Stimulated activated CD8-positive, alpha-beta memory T cell treated with anti-CD3 and anti-CD28 coated beads, Interleukin-2, amount 100 ng/mL, for 48 hours (primary cell): ENCODE results near the gene SEPTIN8.

ENCODE experiments used
- DNase-seq, 2 donors: peaks; one replicate each; pipeline ENCODE4 v3.0.0-alpha.2; 2020; ENCODE audit warnings: low read depth in 2 of 2

The SEPTIN8 gene

DNA sequence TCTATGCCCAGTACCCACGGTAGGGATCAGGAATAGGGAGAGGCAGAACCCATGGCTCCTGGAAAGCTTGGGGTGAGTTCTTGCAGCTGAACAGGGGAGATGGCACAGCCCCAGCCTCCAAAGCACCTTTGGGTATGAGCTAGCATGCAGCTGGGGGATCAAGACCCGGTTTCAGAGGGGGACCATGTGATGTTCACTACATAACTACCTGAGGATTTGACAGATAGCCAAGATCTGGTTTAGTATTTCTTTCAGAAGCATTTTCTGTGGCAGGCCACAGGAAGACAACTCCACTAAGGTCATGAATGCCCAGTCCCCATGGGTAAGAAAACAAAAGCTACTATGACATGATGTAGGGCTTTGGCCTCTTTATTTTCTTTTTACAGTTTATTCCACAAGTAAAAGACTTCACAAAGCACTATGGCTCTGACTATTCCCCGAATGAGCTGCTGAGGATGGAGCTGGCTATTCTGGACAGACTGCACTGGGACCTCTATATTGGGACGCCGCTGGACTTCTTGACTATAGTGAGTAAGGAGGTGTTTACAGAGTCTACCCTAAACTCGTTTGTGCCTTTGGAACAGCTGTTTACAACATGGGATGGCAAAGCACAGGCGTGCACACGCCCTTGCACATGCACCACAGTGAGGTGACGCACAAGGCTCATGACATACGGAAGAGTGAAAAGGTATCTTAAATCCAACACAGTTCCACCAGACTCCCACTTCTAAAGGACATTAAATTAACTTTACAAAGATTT lies 26.4 kb downstream of the SEPTIN8 start:
- DNase-seq: no peak

DNA sequence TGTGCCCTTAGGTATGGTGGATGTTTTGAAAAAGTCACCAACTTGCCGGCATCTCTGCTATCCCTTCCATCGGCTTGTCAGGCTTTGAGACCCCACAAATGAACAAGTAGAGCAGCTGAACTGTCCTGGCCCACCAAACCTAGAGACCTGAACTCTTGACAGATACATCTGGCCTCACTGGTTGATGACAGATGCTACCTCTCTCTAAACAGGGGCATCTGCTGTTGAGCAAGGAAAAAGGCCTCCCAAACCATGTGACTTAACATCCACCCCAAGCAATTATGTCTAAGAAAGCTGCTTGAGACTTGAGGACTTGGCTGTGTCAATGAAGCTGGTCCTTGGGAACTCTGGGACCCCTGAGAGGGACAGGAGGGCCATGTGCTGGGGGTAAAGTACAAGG lies 27.5 kb downstream of the SEPTIN8 start:
- DNase-seq: no peak

DNA sequence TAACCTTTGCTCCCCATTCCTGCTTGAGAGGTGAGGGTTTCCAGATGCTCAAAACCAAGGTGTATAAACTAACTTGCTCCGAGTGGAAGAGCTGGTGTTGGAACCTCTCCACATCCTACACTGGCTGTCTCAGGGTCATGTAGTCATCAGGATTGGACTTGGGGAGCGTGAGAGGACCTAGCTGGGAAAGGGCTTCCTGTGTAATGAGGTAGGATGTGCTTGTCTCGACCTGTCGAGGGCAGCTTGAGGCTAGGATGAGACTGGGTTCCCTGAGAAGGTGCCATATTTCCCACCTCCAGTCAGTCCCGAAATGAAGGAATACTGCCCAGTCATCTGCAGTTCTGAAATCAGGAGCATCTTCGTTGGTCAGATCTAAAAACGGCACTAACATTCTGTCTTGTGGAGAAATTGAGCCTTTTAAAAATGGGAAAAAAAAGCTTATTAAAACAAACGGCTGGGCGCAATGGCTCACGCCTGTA lies 28.5 kb downstream of the SEPTIN8 start:
- DNase-seq: no peak

DNA sequence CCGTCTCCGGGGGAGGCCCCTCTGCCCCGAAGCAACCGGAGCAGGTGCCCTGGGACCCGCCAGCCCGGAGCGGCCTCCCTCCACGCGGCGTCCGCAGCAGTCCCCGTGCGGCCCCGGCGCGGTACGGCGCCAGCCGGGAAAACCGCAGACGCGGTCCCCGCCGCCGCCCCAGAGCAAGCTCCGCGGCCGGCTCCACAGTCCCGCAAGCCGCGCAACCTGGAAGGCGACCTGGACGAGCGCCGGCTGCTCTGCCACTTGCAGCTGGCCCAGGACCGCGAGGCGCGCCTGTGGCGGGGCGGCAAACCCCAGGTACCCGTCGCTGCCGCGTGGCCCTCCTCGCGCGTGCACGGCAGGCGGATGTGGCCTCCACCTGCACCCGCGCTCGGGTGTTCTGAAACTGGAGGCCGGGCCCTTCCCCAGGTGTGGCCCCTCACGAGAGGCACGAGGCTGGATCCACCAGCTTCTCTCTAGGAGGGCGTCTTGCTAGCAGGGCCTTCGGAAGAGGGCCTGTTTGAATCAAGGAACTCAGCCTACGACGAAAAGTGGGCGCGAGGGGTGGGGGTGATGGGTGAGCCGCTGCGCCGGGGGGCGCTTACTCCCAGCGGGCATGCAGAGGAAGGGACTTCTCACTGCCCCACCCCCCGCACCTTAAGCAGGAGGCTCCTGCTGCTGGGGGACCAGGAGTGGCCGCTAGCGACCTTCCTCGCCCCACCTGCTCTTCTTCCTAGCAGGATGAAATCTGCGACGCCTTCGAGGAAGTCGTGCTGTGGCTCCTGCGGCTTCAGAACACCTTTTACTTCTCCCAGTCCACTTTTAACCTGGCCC lies 29.2 kb downstream of the SEPTIN8 start:
- peak in 1 of 2 donors; percentile 23 for DNase-seq

DNA sequence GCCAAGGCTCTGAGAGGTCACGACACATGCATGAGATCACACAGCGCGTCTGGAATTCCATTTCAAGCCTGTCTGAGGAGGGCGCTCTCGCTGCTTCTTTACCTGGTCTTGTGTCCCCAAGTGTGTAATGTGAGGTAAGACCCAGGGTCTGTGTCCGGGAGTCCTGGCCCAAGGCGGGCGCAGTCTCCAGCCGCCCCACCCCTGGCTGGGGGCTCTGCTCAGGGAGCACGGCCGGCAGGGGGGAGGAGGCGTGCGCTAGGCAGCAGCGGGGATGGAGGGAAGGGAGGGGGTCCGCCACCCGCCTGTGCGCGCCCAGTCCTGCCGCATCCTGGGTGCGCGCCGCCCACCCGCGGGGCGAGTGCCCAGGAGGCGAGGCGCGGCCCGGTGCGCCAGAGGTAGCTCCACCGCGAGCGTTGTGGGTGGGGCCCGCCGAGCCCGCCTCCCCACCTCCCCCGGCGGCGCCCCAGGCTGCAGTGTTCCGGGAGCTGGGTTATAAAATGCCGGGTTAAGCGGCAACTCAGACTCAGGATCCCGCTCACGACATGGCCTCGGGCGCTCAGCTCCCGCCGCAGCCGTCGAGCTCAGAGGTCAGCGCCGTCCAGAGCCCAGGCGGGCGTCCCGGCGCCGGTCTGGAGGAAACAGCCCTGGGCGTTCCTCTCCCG lies 30.0 kb downstream of the SEPTIN8 start, which contains the start of gene CCNI2:
Gene CCNI2 (plus strand): TSS at position 473 of the 662 bp plus-strand sequence. CDS start 70 bp downstream, at position 543.
- peak; percentile 43 to 48 for DNase-seq

DNA sequence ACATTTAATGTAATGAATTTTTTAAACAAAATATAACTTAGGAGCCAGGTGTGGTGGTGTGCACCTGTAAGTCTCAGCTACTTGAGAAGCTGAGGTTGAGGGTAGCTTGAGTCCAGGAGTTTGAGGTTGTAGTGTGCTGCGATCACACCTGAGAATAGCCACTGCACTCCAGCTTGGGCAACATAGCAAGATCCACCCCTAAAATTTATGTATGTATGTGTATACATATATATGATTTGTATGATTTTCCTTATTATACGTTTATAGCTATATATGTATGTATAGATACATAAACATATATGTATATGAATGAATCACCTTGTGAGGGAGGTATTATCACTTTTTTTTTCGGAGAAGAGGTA lies 30.5 kb downstream of the SEPTIN8 start:
- no peak for DNase-seq

DNA sequence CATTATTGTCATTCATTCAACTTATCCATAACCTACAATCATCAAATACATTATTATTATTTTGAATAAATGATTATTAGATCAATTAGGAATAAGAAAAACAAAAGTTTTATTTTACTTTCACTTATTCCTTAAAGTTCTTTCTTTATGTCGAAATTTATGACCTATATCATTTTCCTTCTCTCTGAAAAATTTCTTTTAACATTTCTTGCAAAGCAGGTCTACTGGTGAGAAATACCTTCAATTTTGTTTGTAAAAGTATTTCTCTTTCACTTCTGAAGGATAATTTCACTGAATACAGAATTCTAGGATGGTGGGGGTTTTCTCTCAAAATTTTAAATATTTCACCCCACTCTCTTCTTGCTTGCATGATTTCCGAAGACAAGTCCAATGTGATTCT lies 32.4 kb downstream of the SEPTIN8 start:
- no peak for DNase-seq

DNA sequence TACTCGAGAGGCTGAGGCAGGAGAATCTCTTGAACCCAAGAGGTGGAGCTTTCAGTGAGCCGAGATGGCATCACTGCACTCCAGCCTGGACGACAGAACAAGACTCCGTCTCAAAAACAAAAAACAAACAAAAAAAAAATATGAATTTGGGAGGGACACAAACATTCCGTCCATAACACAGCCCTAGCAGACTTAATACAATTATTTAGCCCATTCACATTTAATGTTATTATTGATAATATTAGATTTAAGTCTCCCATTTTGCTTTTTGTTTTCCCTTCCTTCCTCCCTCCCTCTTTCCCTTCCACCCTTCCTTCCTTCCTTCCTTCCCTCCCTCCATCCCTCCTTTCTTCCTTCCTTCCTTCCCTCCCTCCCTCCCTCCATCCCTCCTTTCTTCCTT lies 34.4 kb downstream of the SEPTIN8 start:
- DNase-seq: no peak

DNA sequence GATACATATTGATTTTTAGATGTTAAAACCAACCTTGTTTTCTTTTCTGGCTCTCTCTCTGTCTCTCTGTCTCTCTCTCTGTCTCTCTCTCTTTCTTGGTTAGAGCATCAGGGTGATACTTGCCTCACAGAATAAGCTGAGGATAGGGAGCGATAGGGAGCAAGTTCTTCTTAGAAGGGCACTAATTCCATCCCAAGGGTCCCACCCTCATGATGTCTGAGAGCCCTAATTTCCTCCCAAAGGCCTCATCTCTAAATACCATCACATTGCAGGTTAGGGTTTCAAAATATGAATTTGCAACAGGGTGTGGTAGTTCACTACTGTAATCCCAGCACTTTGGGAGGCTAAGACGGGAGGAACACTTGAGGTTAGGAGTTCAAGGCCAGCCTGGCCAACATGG lies 34.9 kb downstream of the SEPTIN8 start:
- no peak for DNase-seq

DNA sequence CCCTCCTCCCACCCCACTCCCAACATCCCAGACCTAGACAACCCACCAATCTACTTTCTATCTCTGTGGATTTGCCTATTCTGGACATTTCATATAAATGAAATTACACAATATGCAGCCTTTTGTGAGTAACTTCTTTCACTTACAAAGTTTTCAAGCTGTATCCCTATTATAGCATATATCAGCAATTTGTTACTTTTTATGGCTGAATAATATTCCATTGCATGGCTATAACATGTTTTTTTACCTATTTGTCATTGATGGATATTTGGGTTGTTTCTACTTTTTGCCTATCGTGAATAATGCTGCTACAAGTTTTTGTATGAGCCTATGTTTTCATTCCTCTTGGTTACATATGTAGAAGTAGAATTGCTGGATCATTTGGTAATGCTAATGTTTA lies 37.8 kb downstream of the SEPTIN8 start:
- DNase-seq: no peak

DNA sequence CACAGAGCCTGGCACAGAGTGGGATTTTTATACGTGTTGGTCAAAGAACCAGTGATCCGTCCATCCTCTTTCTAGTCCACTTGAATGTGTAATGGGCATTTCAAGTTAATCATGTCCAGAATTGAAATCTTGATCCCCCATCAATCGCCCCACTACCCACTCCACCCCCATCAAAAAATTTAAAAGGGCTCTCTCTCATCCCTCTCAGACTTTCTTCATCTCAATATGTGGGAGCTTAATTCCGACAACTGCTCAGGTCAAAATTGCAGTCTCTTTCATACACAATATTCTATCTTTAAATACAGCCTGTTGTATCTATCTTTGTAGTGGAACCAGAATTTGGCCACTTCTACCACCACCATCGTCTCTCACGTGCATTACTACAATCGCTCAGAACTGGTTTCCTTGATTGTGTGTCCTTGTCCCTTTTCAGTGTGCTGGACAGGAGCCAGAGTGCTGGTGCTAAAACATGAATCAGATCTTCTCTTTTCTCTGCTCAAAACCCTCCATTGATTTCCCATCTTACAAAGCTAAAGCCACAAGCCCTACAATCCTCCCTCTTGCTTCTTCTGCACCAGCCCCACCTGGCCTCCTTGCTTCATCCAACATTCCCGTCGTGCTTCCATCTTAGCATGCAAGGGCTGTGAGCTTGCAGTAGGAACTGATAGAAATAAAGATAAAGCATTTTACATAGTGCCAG lies 38.9 kb downstream of the SEPTIN8 start:
- DNase-seq: no peak

DNA sequence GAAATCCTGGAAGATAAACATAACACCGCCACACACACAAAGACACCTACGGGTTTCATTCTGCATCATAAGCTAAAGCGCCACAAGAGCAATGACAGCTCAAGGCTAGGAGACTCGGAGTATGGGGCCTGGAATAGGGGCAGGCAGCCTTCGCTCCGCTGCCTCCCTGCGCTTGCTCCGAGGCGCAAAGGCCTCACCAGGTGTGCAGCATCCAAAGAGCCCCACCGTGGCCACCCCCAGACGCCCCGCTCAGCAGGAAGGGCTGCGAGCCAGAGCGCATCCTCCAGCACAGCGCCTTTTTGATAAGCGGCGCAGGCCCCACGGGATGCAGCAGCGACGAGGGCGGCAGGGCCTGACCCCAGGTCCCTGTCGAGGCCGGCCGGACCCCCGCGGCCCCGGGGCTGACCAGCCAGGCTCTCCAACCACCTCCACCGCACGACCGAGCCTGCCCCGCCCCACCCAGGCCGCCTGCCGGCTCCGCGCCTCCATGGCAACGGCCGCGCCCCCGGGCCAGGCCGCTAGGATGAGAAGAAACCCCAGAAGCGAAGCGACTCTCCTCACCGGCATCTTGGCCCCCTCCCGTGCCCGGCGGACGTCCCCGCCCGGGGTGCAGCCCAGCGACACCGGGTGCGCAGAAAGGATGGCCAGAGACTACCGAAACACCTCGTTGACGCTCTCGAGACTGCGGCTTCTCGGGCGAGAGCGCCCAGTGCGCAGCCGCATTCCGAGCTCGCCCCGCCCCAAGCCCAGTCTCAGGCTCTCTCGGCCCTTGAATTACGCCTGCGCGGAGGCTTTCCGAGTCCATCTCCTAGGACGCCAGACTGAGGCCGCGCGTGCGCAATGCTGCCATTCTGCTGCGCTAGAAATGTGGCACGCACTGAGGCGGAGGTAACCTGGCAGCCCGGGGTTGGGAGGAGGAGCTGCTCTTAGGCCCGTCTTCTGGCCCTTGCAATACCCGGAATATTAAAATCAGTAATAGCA lies 39.9 kb downstream of the SEPTIN8 start, which contains the start of gene KIF3A:
Gene KIF3A (minus strand): TSS at position 694 of the 981 bp plus-strand sequence. CDS start 127 bp downstream, at position 567.
- DNase-seq: peak; percentile 98 to 99

DNA sequence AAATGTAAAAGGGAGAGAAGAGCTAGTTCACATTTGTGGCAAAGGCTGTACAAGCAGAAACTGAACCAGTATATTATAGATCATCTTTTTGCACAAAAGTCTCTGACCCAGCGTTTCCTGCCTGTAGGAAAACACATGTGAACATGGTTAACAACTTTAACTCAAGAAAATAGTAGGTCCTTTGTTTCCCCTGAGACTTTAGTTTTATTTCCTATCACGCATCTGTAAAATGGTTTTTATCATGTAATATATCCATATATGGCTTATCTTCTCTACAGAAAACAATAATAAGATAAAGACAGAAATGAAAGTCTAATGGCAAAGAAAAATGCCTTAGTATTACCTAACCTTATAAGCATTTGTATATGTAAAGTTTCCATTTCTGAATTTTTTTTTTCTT lies 42.4 kb downstream of the SEPTIN8 start:
- no peak for DNase-seq

DNA sequence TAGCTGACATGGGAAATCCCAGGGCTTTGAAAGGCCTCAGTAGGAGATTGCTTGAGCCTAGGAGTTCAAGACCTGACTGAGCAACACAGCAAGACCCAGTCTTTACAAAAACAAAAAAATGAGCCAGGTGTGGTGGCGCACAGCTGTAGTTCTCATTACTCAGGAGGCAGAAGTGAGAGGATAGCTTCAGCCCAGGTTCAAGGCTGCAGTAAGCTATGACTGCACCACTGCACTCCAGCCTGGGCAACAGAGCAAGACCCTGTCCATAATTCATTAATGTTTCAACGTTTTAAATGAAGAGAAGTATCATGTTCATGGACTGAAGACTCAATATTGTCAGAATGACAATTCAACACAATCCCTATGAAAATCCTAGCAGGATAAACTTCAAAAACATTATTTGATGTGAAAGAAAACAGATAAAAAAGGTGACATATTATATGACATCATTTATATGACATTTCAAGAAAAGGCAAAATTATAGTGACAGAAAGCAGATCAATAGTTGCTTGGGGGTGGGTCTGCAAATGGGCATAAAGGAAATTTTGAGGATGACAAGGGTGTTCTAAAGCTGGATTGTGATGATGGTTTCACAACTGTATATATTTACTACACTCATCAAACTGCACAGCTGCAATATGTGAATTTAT lies 43.4 kb downstream of the SEPTIN8 start:
- no peak for DNase-seq

DNA sequence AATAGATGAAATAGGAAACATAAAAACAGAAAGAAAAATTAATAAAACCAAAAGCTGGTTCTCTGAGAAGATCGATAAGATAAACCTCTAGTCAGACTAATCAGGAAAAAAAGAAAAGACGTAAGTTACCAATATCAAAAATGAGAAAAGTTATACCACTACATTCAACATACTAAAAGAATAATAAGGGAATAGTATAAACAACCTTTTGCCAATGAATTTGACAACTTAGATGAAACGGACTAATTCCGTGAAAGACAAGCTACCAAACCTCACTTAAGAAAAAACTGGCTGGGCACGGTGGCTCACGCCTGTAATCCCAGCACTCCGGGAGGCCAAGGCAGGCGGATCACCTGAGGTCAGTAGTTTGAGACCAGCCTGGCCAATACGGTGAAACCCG lies 47.1 kb downstream of the SEPTIN8 start:
- DNase-seq: no peak

DNA sequence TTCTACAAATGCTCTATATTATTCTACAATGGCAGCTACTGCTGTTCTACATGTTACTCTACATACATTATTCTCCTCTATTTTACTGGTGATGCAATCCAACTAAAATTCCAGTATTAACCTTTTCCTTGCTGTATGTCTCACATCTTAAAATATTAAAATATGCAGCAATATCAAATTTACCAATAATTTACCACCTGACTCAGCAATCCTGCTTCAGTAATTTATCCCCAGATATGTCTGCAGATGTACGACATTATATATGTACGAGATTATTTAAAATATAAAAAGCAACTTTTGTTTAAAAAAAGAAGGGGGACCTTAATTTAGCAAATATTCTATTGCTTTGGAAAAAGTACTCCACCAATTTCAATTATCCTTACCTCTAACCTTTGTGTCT lies 51.3 kb downstream of the SEPTIN8 start:
- no peak for DNase-seq

DNA sequence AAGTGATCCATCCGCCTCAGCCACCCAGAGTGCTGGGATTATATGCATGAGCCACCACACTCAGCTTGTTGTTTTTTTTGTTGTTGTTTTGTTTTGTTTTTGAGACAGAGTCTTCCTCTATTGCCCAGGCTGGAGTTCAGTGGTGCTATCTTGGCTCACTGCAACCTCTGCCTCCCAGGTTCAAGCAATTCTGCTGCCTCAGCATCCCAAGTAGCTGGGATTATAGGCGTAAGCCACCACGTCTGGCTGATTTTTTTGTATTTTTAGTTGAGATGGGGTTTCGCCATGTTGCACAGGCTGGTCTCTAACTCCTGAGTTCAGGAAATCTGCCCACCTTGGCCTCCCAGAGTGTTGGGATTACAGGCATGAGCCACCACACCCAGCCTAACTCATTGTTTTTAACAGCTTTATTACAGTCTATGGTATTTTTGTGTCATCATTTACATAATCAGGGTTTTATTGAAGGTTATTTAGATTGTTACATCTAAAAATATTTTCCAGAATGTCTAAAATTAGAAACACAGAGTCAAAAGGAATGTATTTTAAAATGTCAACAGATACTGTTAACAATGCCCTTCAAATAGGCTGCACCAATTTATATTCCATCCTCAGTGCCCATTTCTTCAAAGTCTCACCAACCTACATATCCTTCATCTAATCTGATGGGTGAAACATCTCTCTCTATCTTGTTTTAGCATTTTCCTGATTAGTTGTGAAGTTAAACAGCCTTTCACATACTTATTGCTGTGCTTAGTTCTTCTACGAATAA lies 58.3 kb downstream of the SEPTIN8 start:
- no peak for DNase-seq

DNA sequence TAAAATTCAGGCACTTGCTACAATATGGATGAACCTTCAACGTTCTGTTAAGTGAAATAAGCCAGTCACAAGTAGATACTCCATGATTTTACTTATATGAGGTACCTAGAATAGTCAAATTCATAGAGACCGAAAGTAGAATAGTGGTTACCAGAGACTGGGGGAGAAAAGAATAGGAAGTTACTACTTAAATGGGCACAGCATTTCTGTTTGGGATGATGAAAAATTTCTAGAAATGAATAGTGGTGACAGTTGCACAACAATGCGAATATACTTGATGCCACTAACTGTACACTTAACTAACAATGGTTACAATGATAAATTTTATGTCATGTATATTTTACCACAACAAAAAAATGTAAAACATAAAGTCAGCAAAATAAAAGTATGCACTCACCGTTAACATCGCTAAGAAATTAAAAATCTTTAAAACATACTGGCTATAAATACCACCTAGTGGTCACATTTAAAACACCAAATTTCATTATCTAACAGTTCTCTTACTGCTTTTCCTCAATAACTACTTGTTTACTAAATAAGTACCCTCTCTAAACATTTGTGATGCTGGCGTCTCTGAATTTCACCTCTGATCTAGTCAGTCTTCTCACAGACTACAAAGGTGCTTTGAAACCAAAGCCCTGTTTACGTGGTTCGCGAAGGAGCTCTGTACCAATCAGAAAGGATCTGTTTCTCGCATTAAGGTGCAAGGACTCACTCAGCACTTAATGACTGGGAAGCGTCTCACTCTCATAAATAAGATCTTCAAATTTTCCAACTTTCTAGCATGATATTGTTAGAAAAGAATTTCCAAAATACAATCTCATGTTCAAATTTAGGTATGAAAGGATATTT lies 62.4 kb downstream of the SEPTIN8 start:
- no peak for DNase-seq
